ENCODE results near the gene LIMD2.

DNA sequence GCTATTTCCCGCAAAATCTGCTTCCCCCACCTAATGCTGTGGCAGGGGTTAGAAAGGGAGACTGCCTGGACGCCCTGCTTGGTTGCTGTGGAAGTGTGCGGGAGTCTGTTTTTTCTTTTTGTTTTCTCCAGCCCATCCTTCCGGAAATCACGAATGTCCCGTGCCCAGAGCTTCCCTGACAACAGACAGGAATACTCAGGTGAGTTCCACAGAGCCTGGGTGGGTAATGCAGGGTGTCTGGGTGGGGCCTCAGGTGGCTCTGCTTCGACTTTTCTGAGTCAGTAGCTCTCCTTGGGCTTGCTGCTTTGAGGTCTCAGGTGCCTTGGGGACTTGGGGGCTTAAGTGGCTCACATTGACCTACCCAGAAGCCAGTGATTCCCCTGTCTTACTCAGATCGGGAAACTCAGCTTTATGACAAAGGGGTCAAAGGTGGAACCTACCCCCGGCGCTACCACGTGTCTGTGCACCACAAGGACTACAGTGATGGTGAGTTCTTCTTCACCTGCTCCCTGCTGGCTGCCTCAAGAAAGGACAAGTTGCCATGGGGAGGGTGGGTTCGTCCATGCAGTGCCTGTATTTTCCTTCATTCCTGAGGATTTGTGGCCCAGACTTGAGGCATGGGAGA lies 11.4 kb downstream of the LIMD2 start:
- TF ChIP-seq, protein P1, sequence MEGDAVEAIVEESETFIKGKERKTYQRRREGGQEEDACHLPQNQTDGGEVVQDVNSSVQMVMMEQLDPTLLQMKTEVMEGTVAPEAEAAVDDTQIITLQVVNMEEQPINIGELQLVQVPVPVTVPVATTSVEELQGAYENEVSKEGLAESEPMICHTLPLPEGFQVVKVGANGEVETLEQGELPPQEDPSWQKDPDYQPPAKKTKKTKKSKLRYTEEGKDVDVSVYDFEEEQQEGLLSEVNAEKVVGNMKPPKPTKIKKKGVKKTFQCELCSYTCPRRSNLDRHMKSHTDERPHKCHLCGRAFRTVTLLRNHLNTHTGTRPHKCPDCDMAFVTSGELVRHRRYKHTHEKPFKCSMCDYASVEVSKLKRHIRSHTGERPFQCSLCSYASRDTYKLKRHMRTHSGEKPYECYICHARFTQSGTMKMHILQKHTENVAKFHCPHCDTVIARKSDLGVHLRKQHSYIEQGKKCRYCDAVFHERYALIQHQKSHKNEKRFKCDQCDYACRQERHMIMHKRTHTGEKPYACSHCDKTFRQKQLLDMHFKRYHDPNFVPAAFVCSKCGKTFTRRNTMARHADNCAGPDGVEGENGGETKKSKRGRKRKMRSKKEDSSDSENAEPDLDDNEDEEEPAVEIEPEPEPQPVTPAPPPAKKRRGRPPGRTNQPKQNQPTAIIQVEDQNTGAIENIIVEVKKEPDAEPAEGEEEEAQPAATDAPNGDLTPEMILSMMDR (conservative IDR thresholded peaks at IDR 0.05), result no peak
- TF ChIP-seq ZFX (IDR thresholded peaks at IDR 0.05), result no peak

Data from C4-2B (cell line).